ENCODE data around the gene SLC49A3. TPM values are rescaled to one million over a fixed set of nuclear protein-coding genes. Genes with fewer than 3 reads are reported as not detected.
A peak's percentile ranks its signal among the peaks of the same experiment; 100 is the strongest.

SLC49A3 gene
- total and polyA plus RNA-seq, 8 donors, result 2.7 to 18.8 (median 10.4) TPM

- H3K27ac ChIP-seq, result peak overlapping the region in 1 of 5 donors; percentile 4
- DNase-seq, result no peak
- H3K4me1 ChIP-seq, result peaks cover 32 to 66% (median 59%) of the 10 kb centered on the region in 4 donors
- intact Hi-C loops (cut with DNase I; ENCODE audit: low total_unique reads), result no loop called here
- WGBS, 5 donors, result 62 to 85% (median 79%) methylated on average over 8 to 25 of the region's 25 CpGs
- peaks cover 0 to 9% (median 8%) of the 10 kb centered on the region in 4 donors for H3K36me3 ChIP-seq
- TF ChIP-seq EP300 (IDR thresholded peaks at IDR 0.05) (no peak), POLR2A (IDR thresholded peaks at IDR 0.05) (no peak), POLR2AphosphoS5 (IDR thresholded peaks at IDR 0.05) (no peak), CTCF (IDR thresholded peaks at IDR 0.05) (no peak)
- no peak overlapping the region for H3K4me3 ChIP-seq
- H3K9me3 ChIP-seq, result no peaks in the 10 kb centered on the region
- peaks cover 0 to 36% (median 0%) of the 10 kb centered on the region in 3 donors for H3K27me3 ChIP-seq
Observed at GRCh38 chr4:683247-683897, 5.6 kb downstream of the SLC49A3 start.

GRCh38 chr4:682490-683172, 6.3 kb downstream of the SLC49A3 start:
- no peak for DNase-seq
- peaks cover 0 to 9% (median 8%) of the 10 kb centered on the region in 4 donors for H3K36me3 ChIP-seq
- H3K9me3 ChIP-seq, result no peaks in the 10 kb centered on the region
- TF ChIP-seq EP300 (IDR thresholded peaks at IDR 0.05) (no peak), POLR2A (IDR thresholded peaks at IDR 0.05) (no peak), POLR2AphosphoS5 (IDR thresholded peaks at IDR 0.05) (no peak), CTCF (IDR thresholded peaks at IDR 0.05) (no peak)
- peaks cover 0 to 36% (median 0%) of the 10 kb centered on the region in 3 donors for H3K27me3 ChIP-seq
- WGBS, 5 donors, result 81 to 91% (median 89%) methylated on average over 12 to 23 of the region's 23 CpGs
- intact Hi-C loops (cut with DNase I; ENCODE audit: low total_unique reads), result no loop called here
- no peak overlapping the region for H3K4me3 ChIP-seq
- H3K4me1 ChIP-seq, result peaks cover 24 to 66% (median 59%) of the 10 kb centered on the region in 4 donors
- H3K27ac ChIP-seq, result no peak overlapping the region

GRCh38 chr4:681736-682451, 7.1 kb downstream of the SLC49A3 start:
- WGBS, 5 donors, result 25 to 73% (median 67%) methylated on average over 26 to 58 of the region's 58 CpGs
- no peaks in the 10 kb centered on the region for H3K9me3 ChIP-seq
- H3K36me3 ChIP-seq, result peaks cover 0 to 9% (median 8%) of the 10 kb centered on the region in 4 donors
- TF ChIP-seq EP300 (IDR thresholded peaks at IDR 0.05) (no peak), POLR2AphosphoS5 (IDR thresholded peaks at IDR 0.05) (no peak), POLR2A (IDR thresholded peaks at IDR 0.05) (no peak), CTCF (IDR thresholded peaks at IDR 0.05) (no peak)
- H3K4me3 ChIP-seq, result peak overlapping the region; percentile 8 to 48 (median 24)
- intact Hi-C loops (cut with DNase I; ENCODE audit: low total_unique reads), result no loop called here
- DNase-seq, result peak; percentile 86
- peak overlapping the region in 1 of 5 donors; percentile 34 for H3K27ac ChIP-seq
- peaks cover 0 to 36% (median 0%) of the 10 kb centered on the region in 3 donors for H3K27me3 ChIP-seq
- H3K4me1 ChIP-seq, result peaks cover 17 to 63% (median 58%) of the 10 kb centered on the region in 4 donors

All from stomach (tissue), 9 donors.